ENCODE data around the gene PIK3R3.
"Not testable (repeated sequence)": the region's sequence is repeated elsewhere in the genome, so short reads cannot be mapped to it uniquely, and the experiment has no call there.

Gene PIK3R3

DNA sequence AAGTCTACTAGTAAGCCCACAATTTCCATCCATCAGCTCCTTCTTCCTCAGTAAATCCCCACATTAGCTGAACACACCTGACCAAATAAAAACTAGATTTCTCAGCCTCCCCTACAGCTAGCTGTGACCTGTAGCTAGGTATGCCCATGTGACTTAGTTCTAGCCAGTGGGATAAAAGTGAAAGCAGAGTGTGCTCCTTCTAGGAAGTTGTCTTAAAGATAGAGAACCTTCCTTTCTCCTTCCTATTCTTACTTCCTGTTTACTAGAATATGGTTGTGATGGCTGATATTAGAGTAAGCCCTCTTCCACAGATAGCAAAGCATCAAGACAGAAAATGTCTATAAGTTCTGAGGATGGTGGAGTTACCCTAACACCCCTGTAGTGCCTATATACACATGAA lies 67.0 kb downstream of the PIK3R3 start:
- no peak for DNase-seq (ENCODE audit: low read depth)

GRCh38 chr1:46064708-46065107 lies 67.7 kb downstream of the PIK3R3 start:
- no peak for DNase-seq (ENCODE audit: low read depth)

DNA sequence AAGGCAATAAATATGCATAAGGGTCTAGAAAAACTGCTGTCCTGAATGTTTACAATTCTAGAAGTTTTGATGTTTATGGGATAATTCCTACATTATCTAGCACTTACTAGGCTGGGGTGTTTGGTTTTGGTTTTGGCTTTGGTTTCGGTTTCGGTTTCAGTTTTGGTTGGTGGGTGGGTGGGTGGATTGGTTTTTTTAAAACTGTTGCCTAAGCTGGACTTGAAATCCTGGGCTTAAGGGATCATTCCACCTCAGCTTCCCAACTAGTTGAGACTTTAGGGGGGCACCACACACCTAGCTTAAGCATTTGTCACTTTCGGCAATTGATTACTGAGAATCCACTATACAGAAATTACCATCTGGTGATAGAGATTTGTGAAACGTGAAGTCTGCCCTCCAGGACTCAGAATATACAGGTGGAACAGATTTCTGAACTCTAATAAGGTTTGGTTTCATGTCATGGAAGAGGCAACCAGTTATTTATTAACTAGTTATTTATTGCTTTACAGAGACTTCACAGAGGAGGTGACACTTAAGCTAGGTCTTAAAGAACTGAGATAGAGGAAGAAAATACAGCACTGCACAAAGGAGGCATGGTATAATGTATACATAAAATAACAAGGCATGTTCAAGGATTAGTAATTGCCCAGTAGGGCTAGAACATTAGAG lies 69.6 kb downstream of the PIK3R3 start:
- DNase-seq (ENCODE audit: low read depth): no peak

GRCh38 chr1:46061146-46061545 lies 71.3 kb downstream of the PIK3R3 start:
- no peak for DNase-seq (ENCODE audit: low read depth)

- DNase-seq (ENCODE audit: low read depth): no peak
These were observed 73.5 kb downstream of the PIK3R3 start for GRCh38 chr1:46058936-46059335.

GRCh38 chr1:46057781-46058180 lies 74.6 kb downstream of the PIK3R3 start:
- no peak for DNase-seq (ENCODE audit: low read depth)

DNA sequence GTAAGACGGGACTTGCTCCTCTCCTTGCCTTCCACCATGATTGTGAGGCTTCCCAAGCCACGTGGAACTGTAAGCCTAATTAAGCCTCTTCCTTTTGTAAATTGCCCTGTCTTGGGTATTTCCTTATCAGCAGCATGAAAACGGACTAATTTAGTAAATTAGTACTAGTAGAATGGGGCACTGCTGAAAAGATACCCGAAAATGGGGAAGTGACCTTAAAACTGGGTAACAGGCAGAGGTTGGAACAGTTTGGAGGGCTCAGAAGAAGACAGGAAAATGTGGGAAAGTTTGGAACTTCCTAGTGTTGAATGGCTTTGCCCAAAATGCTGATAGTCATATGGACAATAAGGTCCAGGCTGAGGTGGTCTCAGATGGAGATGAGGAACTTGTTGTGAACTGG lies 75.2 kb downstream of the PIK3R3 start:
- DNase-seq (ENCODE audit: low read depth): not testable (repeated sequence)

DNA sequence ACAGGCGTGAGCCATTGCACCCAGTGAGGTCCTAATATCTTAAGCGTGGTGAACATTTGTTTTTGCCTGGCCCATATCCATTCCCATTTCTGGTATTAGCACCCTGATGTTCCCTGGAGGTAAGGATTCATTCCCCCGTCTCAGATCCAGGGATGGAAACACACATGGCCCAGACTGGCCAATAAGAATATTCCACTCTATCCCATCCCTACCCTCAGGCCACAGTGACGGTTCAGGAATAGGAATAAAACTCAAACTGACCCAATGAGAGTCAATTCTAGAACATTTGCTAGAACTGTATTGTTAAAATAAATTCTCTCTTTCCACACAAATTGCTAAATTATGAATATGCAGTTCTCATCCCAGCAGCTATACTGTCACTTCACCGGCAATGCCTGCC lies 76.1 kb downstream of the PIK3R3 start:
- no peak for DNase-seq (ENCODE audit: low read depth)

DNA sequence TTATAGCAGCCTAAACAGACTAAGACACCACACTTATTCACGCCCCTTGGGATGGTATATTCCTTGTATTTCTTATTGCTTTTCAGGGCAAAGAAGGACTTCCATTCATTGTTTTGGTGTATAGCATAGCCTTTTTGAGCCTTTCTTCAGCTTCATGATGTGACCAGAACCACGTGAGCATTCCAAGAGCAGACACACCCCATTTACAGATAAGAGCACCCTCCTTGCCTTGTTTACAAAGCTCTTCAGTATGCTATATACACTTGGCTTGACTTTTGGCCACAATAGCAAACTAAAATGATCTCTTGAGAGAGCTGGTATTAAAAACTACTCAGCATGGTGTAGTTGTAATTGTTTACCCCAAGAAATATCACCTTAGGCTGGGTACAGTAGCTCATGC lies 78.7 kb downstream of the PIK3R3 start:
- no peak for DNase-seq (ENCODE audit: low read depth)

GRCh38 chr1:46044116-46044515 lies 88.3 kb downstream of the PIK3R3 start:
- no peak for DNase-seq (ENCODE audit: low read depth)

DNA sequence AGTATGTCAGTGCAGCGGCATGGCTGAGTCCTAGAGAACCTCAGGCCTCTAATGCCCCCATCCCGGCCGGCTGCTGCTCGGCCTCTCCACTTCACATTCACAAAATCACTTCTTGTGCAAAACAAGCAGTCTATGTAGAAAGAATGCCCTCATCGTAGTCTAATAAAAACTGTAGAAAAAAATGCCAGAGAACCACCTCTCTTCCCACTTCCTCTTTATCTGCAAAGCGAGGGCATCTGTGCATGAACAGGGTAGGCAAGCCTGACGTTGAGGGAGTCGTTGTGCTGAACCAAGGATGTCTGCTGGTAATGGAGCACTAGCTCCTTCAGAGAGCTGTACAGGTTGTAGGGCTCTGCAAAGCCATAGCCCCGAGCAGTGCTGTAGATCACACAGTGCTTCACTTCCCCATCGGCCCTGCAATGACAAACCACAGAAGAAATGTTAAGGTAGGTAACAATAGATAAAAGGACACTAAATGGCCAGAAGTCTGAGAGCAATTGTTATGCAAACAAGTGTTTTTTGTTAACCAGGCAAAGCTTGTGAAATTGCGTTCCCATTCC lies 88.9 kb downstream of the PIK3R3 start:
- DNase-seq (ENCODE audit: low read depth): no peak

GRCh38 chr1:46041974-46042373 lies 90.5 kb downstream of the PIK3R3 start:
- no peak for DNase-seq (ENCODE audit: low read depth)

- DNase-seq (ENCODE audit: low read depth): no peak
These were observed 90.9 kb downstream of the PIK3R3 start for GRCh38 chr1:46041551-46041950.

- DNase-seq (ENCODE audit: low read depth): no peak
These were observed 92.8 kb downstream of the PIK3R3 start for GRCh38 chr1:46039571-46040052.

DNA sequence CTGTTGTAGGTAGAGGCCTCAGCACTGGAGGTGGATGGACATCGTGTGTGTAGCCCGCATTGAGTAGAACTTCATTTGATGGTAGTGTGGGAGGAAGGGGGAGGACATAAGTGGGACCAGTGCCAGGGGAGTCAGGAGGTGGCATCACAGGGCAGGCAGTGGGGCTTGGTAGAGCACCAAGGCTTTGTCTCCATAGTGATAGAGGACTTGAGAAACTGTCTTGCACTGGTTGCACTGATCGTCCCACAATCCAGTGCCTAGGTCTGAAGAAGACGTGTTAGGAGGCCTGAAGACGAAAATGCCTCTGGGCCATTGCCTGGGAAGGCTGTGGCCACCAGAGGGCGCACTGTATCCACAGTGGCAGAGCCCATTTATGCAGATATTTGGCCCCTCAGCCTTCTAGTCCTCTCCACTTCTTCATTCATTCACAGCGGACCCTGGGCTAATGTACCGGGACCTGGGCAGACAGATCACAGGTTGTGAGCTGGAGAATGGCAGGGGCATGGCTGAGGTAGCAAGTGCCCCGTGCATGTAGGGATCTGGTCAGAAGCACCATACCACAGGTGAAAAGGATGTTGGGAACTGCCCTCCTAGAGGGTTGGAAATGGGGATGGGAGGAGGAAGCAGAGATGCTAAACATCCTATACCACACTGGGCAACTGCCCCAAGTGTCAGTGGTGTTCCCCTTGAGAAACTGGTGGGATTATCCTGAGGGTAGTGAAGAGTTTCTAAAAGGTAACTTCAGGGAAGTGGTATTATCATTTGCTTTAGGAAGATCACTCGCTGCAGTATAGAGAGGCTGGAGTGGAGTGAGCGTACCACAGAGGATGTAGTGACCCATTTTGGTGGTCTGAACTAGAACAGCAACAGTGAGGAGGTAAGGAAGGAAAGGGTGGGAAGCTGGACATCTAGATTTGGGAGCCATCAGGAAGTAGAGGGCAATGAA lies 95.3 kb downstream of the PIK3R3 start:
- DNase-seq (ENCODE audit: low read depth): peak; percentile 75

GRCh38 chr1:46034601-46035516 lies 97.6 kb downstream of the PIK3R3 start:
- DNase-seq (ENCODE audit: low read depth): no peak

GRCh38 chr1:46030876-46031660 lies 101.4 kb downstream of the PIK3R3 start:
- no peak for DNase-seq (ENCODE audit: low read depth)

GRCh38 chr1:46030074-46030870 lies 102.2 kb downstream of the PIK3R3 start:
- no peak for DNase-seq (ENCODE audit: low read depth)

GRCh38 chr1:46027788-46028573 lies 104.4 kb downstream of the PIK3R3 start:
- DNase-seq (ENCODE audit: low read depth): no peak
